Adrenal gland (tissue), 19 donors: ENCODE results near the gene MCMBP. TPM values are rescaled to one million over a fixed set of nuclear protein-coding genes. Genes with fewer than 3 reads are reported as not detected.
A peak's percentile ranks its signal among the peaks of the same experiment; 100 is the strongest.

Experiments used
- DNase-seq, 7 donors: peaks; one replicate each; pipeline ENCODE4 v3.0.0-alpha.2; 2019 to 2020
- H3K27ac ChIP-seq, 5 donors: fragments of 200-600 bp; sonication (generic) in 4 of 5; 1 replicate in 3 of 5; 2 replicates in 2 of 5; pipeline versions ENCODE4 v1.5.1 to v1.8.0; 2016 to 2020; ENCODE audit warnings: mild to moderate bottlenecking in 1 of 5
- H3K27me3 ChIP-seq: fragments of 200-600 bp; 2 replicates; pipeline ENCODE4 v1.8.0; 2021
- H3K36me3 ChIP-seq, 2 donors: fragments of 200-600 bp; replicated peaks in 1 of 2; 1 replicate in 1 of 2; 2 replicates in 1 of 2; pipeline versions ENCODE4 v1.5.1 to v1.8.0; 2018 to 2022
- H3K4me1 ChIP-seq, 2 donors: fragments of 200-600 bp; replicated peaks in 1 of 2; 1 replicate in 1 of 2; 2 replicates in 1 of 2; pipeline versions ENCODE4 v1.5.1 to v1.8.0; 2018 to 2021
- H3K4me3 ChIP-seq, 4 donors: fragments of 200-600 bp; sonication (generic) in 3 of 4; one replicate each; pipeline ENCODE4 v1.5.1; 2016 to 2018
- H3K9me3 ChIP-seq, 3 donors: fragments of 200-600 bp; sonication (generic) in 1 of 3; replicated peaks in 1 of 3; 1 replicate in 2 of 3; 2 replicates in 1 of 3; pipeline versions ENCODE4 v1.5.1 to v1.8.0; 2016 to 2021
- CTCF ChIP-seq, 6 experiments: fragments of 450-650 bp in 4 of 6; fragments of 200-600 bp in 2 of 6; sonication (generic) in 1 of 6; IDR thresholded peaks; 1 replicate in 5 of 6; 2 replicates in 1 of 6; pipeline versions ENCODE4 v1.5.1 to v1.8.0; 2016 to 2021; ENCODE audit warnings: antibody characterized with exemption in 6 of 6, mild to moderate bottlenecking in 2 of 6, moderate library complexity in 1 of 6
- POLR2A ChIP-seq, 2 donors: fragments of 450-650 bp; IDR thresholded peaks; one replicate each; pipeline ENCODE4 v1.6.1; 2017; ENCODE audit warnings: antibody characterized with exemption in 2 of 2, mild to moderate bottlenecking in 2 of 2, moderate library complexity in 1 of 2
- WGBS, 4 donors: extraction: QIAGEN DNeasy Blood & Tissue Kit in 2 of 4; methylation state at CpG; one replicate each; pipeline versions ENCODE4 v1.1.5 to v1.1.7; 2013 to 2017; 5-methylcytosine and 5-hydroxymethylcytosine counted together
- intact Hi-C, 2 donors: fragments of 100-400 bp; cut with DNase I; formaldehyde crosslinking; loops; one replicate each; pipeline versions ENCODE4 v1.14.1 to v1.15.0; 2022 to 2023
- long read RNA-seq, 10 donors: library from polyadenylated mRNA in 3 of 10; unstranded in 2 of 10; stranded (forward) in 1 of 10; transcript quantifications; one replicate each; pipeline ENCODE4 v2.0.0 and lab custom pipeline, GENCODE V29; 2021 to 2026
- polyA plus RNA-seq, 3 donors: library from polyadenylated mRNA; stranded (reverse); fragments of 200-250 nt in 2 of 3; fragments of 350-450 nt in 1 of 3; fragmentation: Illumina TruSeq in 1 of 3; extraction: RNeasy Lipid Tissue Mini Kit (QIAGEN cat#74804) in 1 of 3; gene quantifications; one replicate each; pipeline ENCODE4 v1.2.3, GENCODE V29; 2013 to 2014
- total RNA-seq, 9 donors: library from RNA; depleted of rRNA in 4 of 9; stranded (reverse); fragments of >200 nt in 4 of 9; fragments of 120-200 nt in 1 of 9; fragmentation: NEBNext Ultra II Directional in 1 of 9; extraction: Animal tissue kit (Norgen Biotek cat#: 25700) in 1 of 9; gene quantifications; one replicate each; pipeline versions ENCODE4 v1.1.0 to v1.2.4, GENCODE V29; 2013 to 2023
- donor health status: healthy with polysubstance abuse.
- donor health status: Bipolar disorder and iron deficiency.
- donor health status: DM: yes; HTN: yes; CAD: no.
- donor health status: DM: no; HTN: no; CAD: no.
- donor health status: DM: no; HTN: no; CAD: no.
- donor health status: DM: yes; HTN: yes; CAD: no.

The MCMBP gene, protein sequence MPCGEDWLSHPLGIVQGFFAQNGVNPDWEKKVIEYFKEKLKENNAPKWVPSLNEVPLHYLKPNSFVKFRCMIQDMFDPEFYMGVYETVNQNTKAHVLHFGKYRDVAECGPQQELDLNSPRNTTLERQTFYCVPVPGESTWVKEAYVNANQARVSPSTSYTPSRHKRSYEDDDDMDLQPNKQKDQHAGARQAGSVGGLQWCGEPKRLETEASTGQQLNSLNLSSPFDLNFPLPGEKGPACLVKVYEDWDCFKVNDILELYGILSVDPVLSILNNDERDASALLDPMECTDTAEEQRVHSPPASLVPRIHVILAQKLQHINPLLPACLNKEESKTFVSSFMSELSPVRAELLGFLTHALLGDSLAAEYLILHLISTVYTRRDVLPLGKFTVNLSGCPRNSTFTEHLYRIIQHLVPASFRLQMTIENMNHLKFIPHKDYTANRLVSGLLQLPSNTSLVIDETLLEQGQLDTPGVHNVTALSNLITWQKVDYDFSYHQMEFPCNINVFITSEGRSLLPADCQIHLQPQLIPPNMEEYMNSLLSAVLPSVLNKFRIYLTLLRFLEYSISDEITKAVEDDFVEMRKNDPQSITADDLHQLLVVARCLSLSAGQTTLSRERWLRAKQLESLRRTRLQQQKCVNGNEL
- total RNA-seq (10 to 100 TPM; 28.2 to 44.1 (median 34.8) TPM), polyA plus RNA-seq (10 to 100 TPM; 11.1 to 44.3 (median 13.0) TPM)
- long read RNA-seq, donor 1, full-length matches to known transcripts = 4 of 4 reads
- long read RNA-seq, donor 1, partial matches to known transcripts = 0 of 4 reads
- long read RNA-seq, donor 1, other reads (novel, unspliced or antisense) = 0 of 4 reads
- long read RNA-seq, donor 2, partial matches to known transcripts = 0 of 4 reads
- long read RNA-seq, donor 2, other reads (novel, unspliced or antisense) = 0 of 4 reads
- long read RNA-seq, donor 3, full-length matches to known transcripts = 2 of 31 reads
- long read RNA-seq, donor 3, partial matches to known transcripts = 29 of 31 reads
- long read RNA-seq, donor 3, other reads (novel, unspliced or antisense) = 0 of 31 reads
- long read RNA-seq, donor 4, partial matches to known transcripts = 2 of 3 reads
- long read RNA-seq, donor 4, other reads (novel, unspliced or antisense) = 0 of 3 reads
- long read RNA-seq, donor 5, full-length matches to known transcripts = 65 of 78 reads
- long read RNA-seq, donor 5, partial matches to known transcripts = 5 of 78 reads
- long read RNA-seq, donor 5, other reads (novel, unspliced or antisense) = 8 of 78 reads
- long read RNA-seq, donor 6 = 0 reads
- long read RNA-seq, donor 7, full-length matches to known transcripts = 2 of 2 reads
- long read RNA-seq, donor 7, partial matches to known transcripts = 0 of 2 reads
- long read RNA-seq, donor 7, other reads (novel, unspliced or antisense) = 0 of 2 reads
- long read RNA-seq, donor 8, full-length matches to known transcripts = 4 of 4 reads
- long read RNA-seq, donor 8, partial matches to known transcripts = 0 of 4 reads
- long read RNA-seq, donor 8, other reads (novel, unspliced or antisense) = 0 of 4 reads
- long read RNA-seq, donor 9, full-length matches to known transcripts = 5 of 5 reads
- long read RNA-seq, donor 9, partial matches to known transcripts = 0 of 5 reads
- long read RNA-seq, donor 9, other reads (novel, unspliced or antisense) = 0 of 5 reads
- long read RNA-seq, donor 10, full-length matches to known transcripts = 1 of 1 reads
- long read RNA-seq, donor 10, partial matches to known transcripts = 0 of 1 reads
- long read RNA-seq, donor 10, other reads (novel, unspliced or antisense) = 0 of 1 reads

DNA sequence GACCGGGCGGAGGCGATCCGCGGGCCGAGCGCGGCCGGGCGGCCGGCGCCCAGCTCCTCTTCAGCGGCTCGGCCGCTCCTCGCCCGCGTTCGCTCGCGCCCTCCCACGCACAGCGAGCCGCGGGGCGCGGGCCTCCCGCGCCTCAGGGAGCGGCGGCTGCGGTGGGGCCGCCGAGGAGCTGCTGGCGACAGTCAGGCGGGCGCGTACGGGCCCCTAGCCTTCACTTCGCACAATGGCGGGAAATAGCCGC, at the start of gene MCMBP:
MCMBP (minus strand) TSS at position 234 of the 250 bp plus-strand sequence. CDS start 259 bp downstream, outside the sequence.
- H3K4me3 ChIP-seq = peak within 1 kb of the TSS; percentile 49 to 99 (median 80)
- no peak for DNase-seq
- no peaks in the 10 kb centered on the region for H3K9me3 ChIP-seq
- intact Hi-C loops = no loop called here
- H3K27ac ChIP-seq = peak within 1 kb of the TSS; percentile 81 to 94 (median 88)
- H3K27me3 ChIP-seq = no peaks in the 10 kb centered on the region
- TF ChIP-seq POLR2A (IDR thresholded peaks at IDR 0.05) = peak in 1 of 2 donors; percentile 68
- TF ChIP-seq CTCF (IDR thresholded peaks at IDR 0.05) = no peak
- peaks cover 0 to 30% of the 10 kb centered on the region in 2 donors for H3K4me1 ChIP-seq
- no peaks in the 10 kb centered on the region for H3K36me3 ChIP-seq
- 0 to 1% methylated on average over 13 to 42 of the region's 42 CpGs; no CpG with 5 or more reads in 2 of the 4 donors for WGBS, 4 donors

DNA sequence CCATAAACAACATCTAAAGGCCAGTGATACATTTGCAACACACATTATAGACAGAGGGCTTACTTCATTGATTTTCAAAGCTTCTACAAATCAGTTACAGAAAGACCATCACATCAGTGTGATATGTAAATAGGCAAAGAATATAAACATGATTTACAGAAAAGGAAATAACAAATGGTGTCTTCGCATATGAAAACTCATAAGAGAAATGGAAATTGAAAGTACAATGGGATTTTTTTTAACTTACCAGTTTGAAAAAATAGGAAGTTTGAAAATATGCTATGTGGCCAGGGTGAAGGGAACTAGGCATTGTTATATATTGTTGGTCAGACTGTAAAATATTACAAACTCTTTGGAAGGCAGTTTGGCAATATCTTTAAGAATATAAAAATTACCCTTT, 47.2 kb upstream of the MCMBP start:
- Histone ChIP-seq H3K4me1 (no peaks in the 10 kb centered on the region), H3K27ac (peak overlapping the region in 1 of 5 donors; percentile 13), H3K9me3 (no peaks in the 10 kb centered on the region), H3K4me3 (no peak overlapping the region), H3K27me3 (no peaks in the 10 kb centered on the region), H3K36me3 (peaks cover 0 to 68% of the 10 kb centered on the region in 2 donors)
- intact Hi-C loops = no loop called here
- 69 to 88% (median 82%) methylated on average over 1 of the region's 1 CpG for WGBS, 4 donors
- no peak for DNase-seq
- no peak for TF ChIP-seq POLR2A (IDR thresholded peaks at IDR 0.05)
- TF ChIP-seq CTCF (IDR thresholded peaks at IDR 0.05) = no peak

- Histone ChIP-seq H3K4me3 (no peak overlapping the region), H3K27me3 (no peaks in the 10 kb centered on the region), H3K27ac (no peak overlapping the region), H3K36me3 (peaks cover 0 to 68% of the 10 kb centered on the region in 2 donors), H3K9me3 (no peaks in the 10 kb centered on the region), H3K4me1 (no peaks in the 10 kb centered on the region)
- TF ChIP-seq CTCF (IDR thresholded peaks at IDR 0.05) (no peak), POLR2A (IDR thresholded peaks at IDR 0.05) (no peak)
- 73 to 80% (median 78%) methylated on average over 3 of the region's 3 CpGs for WGBS, 4 donors
- no peak for DNase-seq
- intact Hi-C loops = no loop called here
These were observed 46.6 kb upstream of the MCMBP start for GRCh38 chr10:119919271-119919670.
